Ovary (tissue), 9 donors: ENCODE data around the gene KCTD17. TPM values are rescaled to one million over a fixed set of nuclear protein-coding genes. Genes with fewer than 3 reads are reported as not detected.

Experiments used
- DNase-seq, 5 donors: peaks; one replicate each; pipeline ENCODE4 v3.0.0-alpha.2; 2019 to 2020
- H3K27ac ChIP-seq, 2 donors: fragments of 200-600 bp; one replicate each; pipeline versions ENCODE4 v1.5.1 to v1.8.0; 2019 to 2022
- H3K27me3 ChIP-seq: fragments of 200-600 bp; one replicate; pipeline ENCODE4 v1.8.0; 2022
- H3K36me3 ChIP-seq: fragments of 200-600 bp; sonication (generic); one replicate; pipeline ENCODE4 v1.5.1; 2019
- H3K4me1 ChIP-seq: one replicate; pipeline ENCODE4 v1.8.1; 2013; ENCODE audit warnings: mild to moderate bottlenecking, moderate library complexity; ENCODE audit not compliant: insufficient read depth
- H3K4me3 ChIP-seq: fragments of 200-600 bp; sonication (generic); one replicate; pipeline ENCODE4 v1.5.1; 2017
- H3K9me3 ChIP-seq, 2 donors: fragments of 200-600 bp in 1 of 2; sonication (generic) in 1 of 2; one replicate each; pipeline versions ENCODE4 v1.5.1 to v1.8.1; 2013 to 2019; ENCODE audit warnings: mild to moderate bottlenecking in 1 of 2, moderate library complexity in 1 of 2
- EP300 ChIP-seq: sonication (generic); formaldehyde crosslinking; IDR thresholded peaks from one replicate; pipeline ENCODE4 v1.6.1; 2017; ENCODE audit warnings: antibody characterized with exemption
- POLR2A ChIP-seq: fragments of 450-650 bp; IDR thresholded peaks from one replicate; pipeline ENCODE4 v1.6.1; 2017; ENCODE audit warnings: antibody characterized with exemption, mild to moderate bottlenecking, moderate library complexity
- WGBS, 3 donors: extraction: QIAGEN DNeasy Blood & Tissue Kit in 1 of 3; methylation state at CpG; one replicate each; pipeline versions ENCODE4 v1.1.5 to v1.1.7; 2013 to 2017; 5-methylcytosine and 5-hydroxymethylcytosine counted together
- intact Hi-C, 4 donors: fragments of 100-400 bp; cut with DNase I; formaldehyde crosslinking; loops; one replicate each; pipeline versions ENCODE4 v1.11.0 to v1.15.1; 2022 to 2023
- polyA plus RNA-seq, 2 donors: library from polyadenylated mRNA; stranded (reverse); fragments of 200-250 nt in 1 of 2; fragments of 350-450 nt in 1 of 2; fragmentation: Illumina TruSeq in 1 of 2; extraction: RNeasy Lipid Tissue Mini Kit (QIAGEN cat#74804) in 1 of 2; gene quantifications; one replicate each; pipeline ENCODE4 v1.2.3, GENCODE V29; 2013 to 2014
- total RNA-seq, 7 donors: library from RNA; depleted of rRNA in 2 of 7; stranded (reverse); fragments of >200 nt in 2 of 7; fragmentation: NEBNext Ultra II Directional in 3 of 7; extraction: Animal tissue kit (Norgen Biotek cat#: 25700) in 3 of 7; gene quantifications; one replicate each; pipeline versions ENCODE4 v1.1.0 to v1.2.4, GENCODE V29; 2016 to 2023
- TF ChIP-seq, protein P1 (sequence below), 3 donors: fragments of 450-650 bp in 2 of 3; fragments of 200-600 bp in 1 of 3; IDR thresholded peaks; one replicate each; pipeline versions ENCODE4 v1.5.1 to v1.8.0; 2016 to 2022; ENCODE audit warnings: antibody characterized with exemption in 3 of 3, mild to moderate bottlenecking in 1 of 3
- donor health status: DM: no; HTN: no; CAD: no; lungs with moderate emphysema.
- donor health status: DM: no; HTN: no; CAD: no.
- donor health status: Bipolar disorder and iron deficiency.
- donor health status: DM: yes; HTN: yes; CAD: no.
- donor health status: DM: no; HTN: no; CAD: no.
- donor health status: DM: yes; HTN: yes; CAD: no.

KCTD17 gene
- total and polyA plus RNA-seq, 9 donors, result 4.5 to 34.7 (median 26.7) TPM

DNA sequence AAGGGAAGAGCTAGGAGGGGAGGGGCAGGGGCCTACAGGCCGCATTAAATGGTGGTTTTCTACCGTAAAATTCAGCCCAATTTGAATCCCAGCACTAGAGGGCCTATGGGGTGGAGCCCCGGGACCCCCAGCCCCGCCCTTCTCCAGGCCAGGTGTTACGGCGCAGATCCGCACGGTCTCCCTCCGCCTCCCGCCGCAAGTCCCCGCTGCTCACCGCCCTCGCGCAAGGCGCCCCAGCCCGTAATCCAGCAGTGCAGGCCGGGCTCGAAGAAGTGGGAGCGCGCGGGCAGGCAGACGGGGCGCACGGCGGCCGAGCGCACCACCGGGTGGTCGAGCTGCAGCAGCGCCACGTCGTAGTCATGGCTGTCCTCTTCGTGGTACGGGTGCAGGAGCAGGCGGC, 17.3 kb downstream of the KCTD17 start:
- Histone ChIP-seq H3K27me3 (no peaks in the 10 kb centered on the region), H3K4me1 (no peaks in the 10 kb centered on the region), H3K4me3 (no peak overlapping the region), H3K9me3 (no peaks in the 10 kb centered on the region), H3K27ac (no peak overlapping the region), H3K36me3 (no peaks in the 10 kb centered on the region)
- DNase-seq, result no peak
- WGBS, 3 donors, result 1 to 3% (median 2%) methylated on average over 34 to 36 of the region's 36 CpGs
- TF ChIP-seq, protein P1, sequence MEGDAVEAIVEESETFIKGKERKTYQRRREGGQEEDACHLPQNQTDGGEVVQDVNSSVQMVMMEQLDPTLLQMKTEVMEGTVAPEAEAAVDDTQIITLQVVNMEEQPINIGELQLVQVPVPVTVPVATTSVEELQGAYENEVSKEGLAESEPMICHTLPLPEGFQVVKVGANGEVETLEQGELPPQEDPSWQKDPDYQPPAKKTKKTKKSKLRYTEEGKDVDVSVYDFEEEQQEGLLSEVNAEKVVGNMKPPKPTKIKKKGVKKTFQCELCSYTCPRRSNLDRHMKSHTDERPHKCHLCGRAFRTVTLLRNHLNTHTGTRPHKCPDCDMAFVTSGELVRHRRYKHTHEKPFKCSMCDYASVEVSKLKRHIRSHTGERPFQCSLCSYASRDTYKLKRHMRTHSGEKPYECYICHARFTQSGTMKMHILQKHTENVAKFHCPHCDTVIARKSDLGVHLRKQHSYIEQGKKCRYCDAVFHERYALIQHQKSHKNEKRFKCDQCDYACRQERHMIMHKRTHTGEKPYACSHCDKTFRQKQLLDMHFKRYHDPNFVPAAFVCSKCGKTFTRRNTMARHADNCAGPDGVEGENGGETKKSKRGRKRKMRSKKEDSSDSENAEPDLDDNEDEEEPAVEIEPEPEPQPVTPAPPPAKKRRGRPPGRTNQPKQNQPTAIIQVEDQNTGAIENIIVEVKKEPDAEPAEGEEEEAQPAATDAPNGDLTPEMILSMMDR (IDR thresholded peaks at IDR 0.05), result no peak
- TF ChIP-seq EP300, result no peak
- TF ChIP-seq POLR2A, result no peak
- intact Hi-C loops, result no loop called here

DNA sequence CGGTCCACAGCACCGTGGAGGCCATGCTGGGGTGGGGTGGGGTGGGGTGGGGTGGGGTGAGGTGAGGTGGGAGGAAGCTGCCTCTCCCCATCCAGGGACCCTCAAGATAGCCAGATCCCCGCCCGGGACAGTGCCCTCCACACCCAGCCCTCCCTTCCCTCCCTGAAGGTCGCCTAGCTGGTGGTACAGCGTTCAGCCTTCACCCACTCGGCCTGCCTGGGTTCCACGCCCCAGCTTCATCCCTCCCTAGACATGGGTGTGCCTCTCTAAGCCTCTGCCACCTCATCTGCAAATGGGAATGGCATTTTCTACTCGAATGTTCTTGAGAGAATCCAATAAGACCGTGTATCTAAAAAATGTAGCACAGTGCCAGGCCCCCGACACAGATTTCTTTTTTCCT, 17.8 kb downstream of the KCTD17 start:
- WGBS, 3 donors, result 10 to 20% (median 12%) methylated on average over 9 to 11 of the region's 11 CpGs
- no peaks in the 10 kb centered on the region for H3K4me1 ChIP-seq
- no peak for TF ChIP-seq EP300
- TF ChIP-seq, protein P1 (IDR thresholded peaks at IDR 0.05), result no peak
- TF ChIP-seq POLR2A, result no peak

DNA sequence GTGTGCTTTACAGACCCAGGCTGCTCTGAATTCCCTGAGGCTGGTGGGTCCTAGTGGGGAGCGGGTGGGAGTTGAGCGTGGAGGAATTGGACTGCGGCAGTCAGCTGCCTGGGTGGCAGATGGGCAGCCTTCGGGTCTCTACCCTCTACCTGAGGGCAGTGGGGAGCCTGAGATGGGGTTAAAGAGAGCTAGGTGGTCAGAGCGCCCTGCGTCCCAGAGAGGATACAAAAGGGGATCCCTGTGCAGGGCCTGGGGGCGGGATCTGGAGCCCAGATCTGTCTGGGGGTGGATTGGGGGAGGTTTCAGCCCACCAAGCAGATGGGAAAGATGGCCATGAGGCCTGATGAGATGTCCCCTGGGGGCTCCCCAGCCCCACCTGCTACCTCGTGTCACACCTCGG, 18.2 kb downstream of the KCTD17 start:
- WGBS, 3 donors, result 59 to 63% (median 60%) methylated on average over 9 of the region's 9 CpGs
- no peak overlapping the region for H3K4me3 ChIP-seq
- intact Hi-C loops, result no loop called here
- no peak overlapping the region for H3K27ac ChIP-seq
- TF ChIP-seq POLR2A (no peak), EP300 (no peak)
- TF ChIP-seq, protein P1 (IDR thresholded peaks at IDR 0.05), result no peak
- no peak for DNase-seq
- H3K4me1 ChIP-seq, result no peaks in the 10 kb centered on the region
- no peaks in the 10 kb centered on the region for H3K9me3 ChIP-seq
- no peaks in the 10 kb centered on the region for H3K27me3 ChIP-seq
- H3K36me3 ChIP-seq, result no peaks in the 10 kb centered on the region

More for the DNA sequence above, 17.8 kb downstream of the KCTD17 start:
- Histone ChIP-seq H3K9me3 (no peaks in the 10 kb centered on the region), H3K36me3 (no peaks in the 10 kb centered on the region), H3K27ac (no peak overlapping the region), H3K27me3 (no peaks in the 10 kb centered on the region), H3K4me3 (no peak overlapping the region)
- no peak for DNase-seq
- intact Hi-C loops, result no loop called here

DNA sequence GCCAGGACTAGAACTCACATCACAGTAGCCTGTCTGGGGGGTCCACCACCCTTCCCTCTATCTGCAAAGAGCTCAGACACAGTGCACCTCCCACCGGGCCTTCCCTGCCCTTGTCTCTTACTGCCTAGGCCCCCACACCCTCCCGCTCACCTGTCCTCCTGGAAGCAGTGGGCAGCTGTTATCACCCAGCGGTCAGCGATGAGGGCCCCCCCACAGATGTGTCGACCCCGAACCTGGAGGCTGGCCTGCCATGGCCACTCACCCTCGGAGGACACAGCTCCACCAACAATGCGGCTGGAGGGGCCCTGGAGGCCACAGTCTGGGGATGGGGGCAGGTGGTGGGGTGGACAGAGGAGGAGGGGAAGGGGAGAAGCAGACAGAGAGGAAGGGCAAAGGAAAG, 18.8 kb downstream of the KCTD17 start:
- no peak for DNase-seq
- Histone ChIP-seq H3K9me3 (no peaks in the 10 kb centered on the region), H3K27me3 (no peaks in the 10 kb centered on the region), H3K27ac (no peak overlapping the region), H3K4me3 (no peak overlapping the region), H3K4me1 (no peaks in the 10 kb centered on the region), H3K36me3 (no peaks in the 10 kb centered on the region)
- no peak for TF ChIP-seq POLR2A
- no peak for TF ChIP-seq EP300
- TF ChIP-seq, protein P1 (IDR thresholded peaks at IDR 0.05), result no peak
- intact Hi-C loops, result no loop called here
- 36 to 52% (median 43%) methylated on average over 8 of the region's 8 CpGs for WGBS, 3 donors
